HL-60 (cell line): Measurements from ENCODE around the gene SHLD1.

ENCODE experiments used
- DNase-seq, 2 experiments: peaks; one replicate each; pipeline ENCODE4 v3.0.0-alpha.2; 2010 to 2020; ENCODE audit warnings: low read depth in 1 of 2, low spot score in 1 of 2
- H3K27ac ChIP-seq: fragments of 250-450 bp; sonication (Bioruptor Pico); replicated peaks from 2 replicates; pipeline ENCODE4 v1.5.1; 2020; ENCODE audit warnings: mild to moderate bottlenecking, moderate library complexity
- H3K27me3 ChIP-seq: fragments of 250-450 bp; sonication (Bioruptor Pico); 2 replicates; pipeline ENCODE4 v1.5.1; 2021; ENCODE audit warnings: mild to moderate bottlenecking, moderate library complexity; ENCODE audit not compliant: insufficient read depth, poor library complexity, severe bottlenecking
- H3K4me3 ChIP-seq: replicated peaks from 2 replicates; pipeline ENCODE4 v1.5.1; 2011; ENCODE audit warnings: mild to moderate bottlenecking, control low read depth, low read length; ENCODE audit not compliant: insufficient read depth
- GABPA ChIP-seq: IDR thresholded peaks from 2 replicates; pipeline ENCODE4 v1.6.1; 2012; ENCODE audit warnings: low read depth
- POLR2AphosphoS5 ChIP-seq: IDR thresholded peaks from 2 replicates; pipeline ENCODE4 v1.6.1; 2012; ENCODE audit warnings: low read depth
- SPI1 ChIP-seq: IDR thresholded peaks from 2 replicates; pipeline ENCODE4 v1.6.1; 2012; ENCODE audit warnings: low read depth, mild to moderate bottlenecking, borderline replicate concordance
- TF ChIP-seq, protein P1 (sequence below): IDR thresholded peaks from 2 replicates; pipeline ENCODE4 v1.6.1; 2012; ENCODE audit warnings: low read depth; ENCODE audit not compliant: insufficient replicate concordance
- TF ChIP-seq, protein P2 (sequence below): IDR thresholded peaks from one replicate; pipeline ENCODE4 v1.5.1; 2011; ENCODE audit warnings: low read length, control low read depth, inconsistent platforms; ENCODE audit not compliant: insufficient read depth

Gene SHLD1

DNA sequence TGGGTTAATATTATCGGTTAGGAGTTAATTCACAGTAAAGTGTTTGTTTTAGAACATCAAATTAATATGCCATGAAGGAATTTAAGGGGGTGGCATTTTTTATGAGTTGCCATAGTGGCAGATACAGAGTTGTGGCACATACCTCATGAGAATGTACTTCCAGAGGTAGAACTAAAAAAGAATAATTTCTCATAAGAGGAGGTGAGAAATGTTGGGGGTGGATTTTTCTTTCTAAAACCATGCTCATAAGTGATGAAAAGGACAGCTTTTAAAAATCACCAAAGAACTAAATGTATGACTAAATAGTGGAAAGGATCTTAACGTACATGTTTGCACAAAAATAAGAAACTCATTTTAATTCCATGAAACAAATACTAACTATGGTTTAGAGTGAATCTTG is 58.7 kb downstream of the SHLD1 start:
- TF ChIP-seq GABPA (no peak), POLR2AphosphoS5 (no peak), SPI1 (no peak)
- TF ChIP-seq, protein P1, sequence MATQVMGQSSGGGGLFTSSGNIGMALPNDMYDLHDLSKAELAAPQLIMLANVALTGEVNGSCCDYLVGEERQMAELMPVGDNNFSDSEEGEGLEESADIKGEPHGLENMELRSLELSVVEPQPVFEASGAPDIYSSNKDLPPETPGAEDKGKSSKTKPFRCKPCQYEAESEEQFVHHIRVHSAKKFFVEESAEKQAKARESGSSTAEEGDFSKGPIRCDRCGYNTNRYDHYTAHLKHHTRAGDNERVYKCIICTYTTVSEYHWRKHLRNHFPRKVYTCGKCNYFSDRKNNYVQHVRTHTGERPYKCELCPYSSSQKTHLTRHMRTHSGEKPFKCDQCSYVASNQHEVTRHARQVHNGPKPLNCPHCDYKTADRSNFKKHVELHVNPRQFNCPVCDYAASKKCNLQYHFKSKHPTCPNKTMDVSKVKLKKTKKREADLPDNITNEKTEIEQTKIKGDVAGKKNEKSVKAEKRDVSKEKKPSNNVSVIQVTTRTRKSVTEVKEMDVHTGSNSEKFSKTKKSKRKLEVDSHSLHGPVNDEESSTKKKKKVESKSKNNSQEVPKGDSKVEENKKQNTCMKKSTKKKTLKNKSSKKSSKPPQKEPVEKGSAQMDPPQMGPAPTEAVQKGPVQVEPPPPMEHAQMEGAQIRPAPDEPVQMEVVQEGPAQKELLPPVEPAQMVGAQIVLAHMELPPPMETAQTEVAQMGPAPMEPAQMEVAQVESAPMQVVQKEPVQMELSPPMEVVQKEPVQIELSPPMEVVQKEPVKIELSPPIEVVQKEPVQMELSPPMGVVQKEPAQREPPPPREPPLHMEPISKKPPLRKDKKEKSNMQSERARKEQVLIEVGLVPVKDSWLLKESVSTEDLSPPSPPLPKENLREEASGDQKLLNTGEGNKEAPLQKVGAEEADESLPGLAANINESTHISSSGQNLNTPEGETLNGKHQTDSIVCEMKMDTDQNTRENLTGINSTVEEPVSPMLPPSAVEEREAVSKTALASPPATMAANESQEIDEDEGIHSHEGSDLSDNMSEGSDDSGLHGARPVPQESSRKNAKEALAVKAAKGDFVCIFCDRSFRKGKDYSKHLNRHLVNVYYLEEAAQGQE: no peak
- TF ChIP-seq, protein P2, sequence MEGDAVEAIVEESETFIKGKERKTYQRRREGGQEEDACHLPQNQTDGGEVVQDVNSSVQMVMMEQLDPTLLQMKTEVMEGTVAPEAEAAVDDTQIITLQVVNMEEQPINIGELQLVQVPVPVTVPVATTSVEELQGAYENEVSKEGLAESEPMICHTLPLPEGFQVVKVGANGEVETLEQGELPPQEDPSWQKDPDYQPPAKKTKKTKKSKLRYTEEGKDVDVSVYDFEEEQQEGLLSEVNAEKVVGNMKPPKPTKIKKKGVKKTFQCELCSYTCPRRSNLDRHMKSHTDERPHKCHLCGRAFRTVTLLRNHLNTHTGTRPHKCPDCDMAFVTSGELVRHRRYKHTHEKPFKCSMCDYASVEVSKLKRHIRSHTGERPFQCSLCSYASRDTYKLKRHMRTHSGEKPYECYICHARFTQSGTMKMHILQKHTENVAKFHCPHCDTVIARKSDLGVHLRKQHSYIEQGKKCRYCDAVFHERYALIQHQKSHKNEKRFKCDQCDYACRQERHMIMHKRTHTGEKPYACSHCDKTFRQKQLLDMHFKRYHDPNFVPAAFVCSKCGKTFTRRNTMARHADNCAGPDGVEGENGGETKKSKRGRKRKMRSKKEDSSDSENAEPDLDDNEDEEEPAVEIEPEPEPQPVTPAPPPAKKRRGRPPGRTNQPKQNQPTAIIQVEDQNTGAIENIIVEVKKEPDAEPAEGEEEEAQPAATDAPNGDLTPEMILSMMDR: no peak
- DNase-seq: no peak
- H3K27ac ChIP-seq: no peak overlapping the region
- no peaks in the 10 kb centered on the region for H3K27me3 ChIP-seq
- no peak overlapping the region for H3K4me3 ChIP-seq

DNA sequence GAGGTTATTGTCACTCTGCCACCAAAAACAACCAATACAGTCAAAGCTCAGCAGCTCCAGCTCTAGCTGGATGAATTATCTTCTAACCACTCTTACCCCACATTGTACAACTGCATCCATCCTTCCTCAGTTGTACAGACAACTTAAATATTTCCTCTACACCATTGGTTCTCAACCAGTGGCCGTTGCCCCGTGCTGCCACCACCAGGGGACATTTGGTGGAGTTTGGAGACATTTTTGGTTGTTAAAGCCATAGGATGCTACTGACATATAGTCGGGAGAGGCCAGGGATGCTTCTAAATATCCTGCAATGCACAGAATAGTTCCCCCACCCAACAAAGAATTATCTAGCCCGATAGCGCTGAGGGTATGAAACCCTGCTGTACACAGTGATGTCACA is 59.3 kb downstream of the SHLD1 start:
- H3K27me3 ChIP-seq: no peaks in the 10 kb centered on the region
- H3K4me3 ChIP-seq: no peak overlapping the region
- TF ChIP-seq, protein P1: no peak
- TF ChIP-seq, protein P2: no peak
- no peak for TF ChIP-seq POLR2AphosphoS5
- TF ChIP-seq SPI1: no peak
- no peak for TF ChIP-seq GABPA
- DNase-seq: no peak
- H3K27ac ChIP-seq: no peak overlapping the region

DNA sequence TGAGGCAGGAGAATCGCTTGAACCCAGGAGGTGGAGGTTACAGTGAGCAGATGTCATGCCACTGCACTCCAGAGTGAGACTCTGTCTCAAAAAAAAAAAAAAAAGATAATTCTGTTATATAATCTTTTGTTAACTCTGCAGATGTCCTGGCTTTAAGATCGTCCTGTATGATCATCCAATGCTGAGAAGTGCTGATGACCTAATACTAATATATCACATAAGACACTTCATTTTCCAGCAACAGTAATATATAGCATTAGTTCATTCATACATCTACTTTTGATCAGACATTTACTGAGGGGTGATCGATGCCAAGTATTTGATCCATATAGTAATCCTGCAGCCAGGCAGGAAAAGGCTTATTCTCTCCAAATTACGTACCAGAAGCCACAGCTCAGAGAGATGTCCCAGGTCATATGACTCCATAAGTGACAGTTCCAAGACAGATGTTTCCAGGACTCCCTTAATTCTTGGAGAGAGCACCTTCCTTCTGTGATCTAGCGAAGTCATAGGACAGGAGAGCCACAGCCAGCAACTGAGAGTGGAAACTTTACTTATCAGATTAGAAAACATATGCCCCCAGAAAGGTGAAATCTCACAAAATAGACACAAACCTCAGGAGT is 60.7 kb downstream of the SHLD1 start:
- no peak for DNase-seq
- TF ChIP-seq POLR2AphosphoS5 (no peak), GABPA (no peak), SPI1 (no peak)
- TF ChIP-seq, protein P2: no peak
- TF ChIP-seq, protein P1: no peak
- H3K27me3 ChIP-seq: no peaks in the 10 kb centered on the region
- H3K27ac ChIP-seq: no peak overlapping the region
- H3K4me3 ChIP-seq: no peak overlapping the region
